Activated CD4-positive, alpha-beta memory T cell treated with anti-CD3 and anti-CD28 coated beads, Interleukin-2, amount 10 ng/mL, durations not matched to agents 7 days and 5 days (primary cell): ENCODE results near the gene GALNT18. TPM values are rescaled to one million over a fixed set of nuclear protein-coding genes. Genes with fewer than 3 reads are reported as not detected.

ENCODE experiments used
- CTCF ChIA-PET: fragments of 350-600 bp; sonication (Branson Sonifier 250); formaldehyde crosslinking; loops from one replicate; lab custom pipeline; 2021; ENCODE audit warnings: antibody characterized with exemption, inconsistent platforms; lab: Charles Lee
- POLR2A ChIA-PET: fragments of 350-600 bp; sonication (Branson Sonifier 250); formaldehyde crosslinking; loops from one replicate; lab custom pipeline; 2021; ENCODE audit warnings: antibody characterized with exemption; lab: Charles Lee
- DNase-seq: peaks from one replicate; pipeline ENCODE4 v3.0.0-alpha.2; 2020
- H3K27ac Mint-ChIP-seq: one replicate; pipeline ENCODE4 v1.8.0; 2021; ENCODE audit warnings: mild to moderate bottlenecking, mixed read lengths
- H3K27me3 Mint-ChIP-seq: one replicate; pipeline ENCODE4 v1.8.0; 2021; ENCODE audit warnings: mixed read lengths
- H3K36me3 Mint-ChIP-seq: one replicate; pipeline ENCODE4 v1.8.0; 2021; ENCODE audit warnings: low read depth, mixed read lengths
- H3K4me1 Mint-ChIP-seq: one replicate; pipeline ENCODE4 v1.8.0; 2021; ENCODE audit warnings: mixed read lengths
- H3K4me3 Mint-ChIP-seq: one replicate; pipeline ENCODE4 v1.8.0; 2021; ENCODE audit warnings: mild to moderate bottlenecking, mixed read lengths
- H3K9me3 Mint-ChIP-seq: one replicate; pipeline ENCODE4 v1.8.0; 2021; ENCODE audit warnings: mixed read lengths
- total RNA-seq, 2 experiments: library from RNA; stranded (reverse); gene quantifications; one replicate each; pipeline ENCODE4 v1.2.3, GENCODE V29; 2021

The GALNT18 gene
- total RNA-seq, 2 experiments from 2014 or later = 0.60 to 0.93 TPM

- Mint-ChIP-seq H3K4me3 (no peak overlapping the region), H3K27me3 (no peaks in the 10 kb centered on the region), H3K4me1 (no peaks in the 10 kb centered on the region), H3K27ac (no peak overlapping the region), H3K36me3 (no peaks in the 10 kb centered on the region), H3K9me3 (no peaks in the 10 kb centered on the region)
- POLR2A ChIA-PET = no interaction called here
- CTCF ChIA-PET = no interaction called here
- DNase-seq = no peak
These were observed 240.2 kb downstream of the GALNT18 start for GRCh38 chr11:11381471-11382105.

- no peaks in the 10 kb centered on the region for H3K36me3 Mint-ChIP-seq
- ChIA-PET POLR2A (no interaction called here), CTCF (no interaction called here)
These were observed 240.9 kb downstream of the GALNT18 start for GRCh38 chr11:11380883-11381282.

DNA sequence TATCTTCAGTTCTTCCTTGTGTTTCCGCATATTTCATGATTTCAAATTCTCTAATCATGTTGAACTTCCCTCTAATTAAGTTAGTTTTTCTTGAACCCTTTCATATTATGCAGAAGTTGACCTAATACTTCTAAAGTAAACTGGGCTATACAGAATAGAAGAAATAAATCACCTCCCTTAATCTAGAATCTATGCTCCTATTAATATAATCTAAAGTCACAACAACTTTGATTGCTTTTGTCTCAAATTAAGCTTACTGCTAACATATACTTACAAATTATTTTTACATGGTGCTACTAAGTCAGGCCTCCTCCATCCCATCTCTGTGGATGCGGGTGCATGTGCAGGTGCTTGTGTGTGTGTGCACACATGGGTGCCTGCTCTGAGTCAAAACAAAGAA lies 241.5 kb downstream of the GALNT18 start:
- H3K4me1 Mint-ChIP-seq = no peaks in the 10 kb centered on the region
- H3K27me3 Mint-ChIP-seq = no peaks in the 10 kb centered on the region
- CTCF ChIA-PET = no interaction called here
- no peak overlapping the region for H3K27ac Mint-ChIP-seq
- no peak for DNase-seq
- H3K36me3 Mint-ChIP-seq = no peaks in the 10 kb centered on the region
- H3K9me3 Mint-ChIP-seq = no peaks in the 10 kb centered on the region
- H3K4me3 Mint-ChIP-seq = no peak overlapping the region
- POLR2A ChIA-PET = no interaction called here

More at GRCh38 chr11:11380883-11381282, 240.9 kb downstream of the GALNT18 start:
- no peak overlapping the region for H3K27ac Mint-ChIP-seq
- H3K9me3 Mint-ChIP-seq = no peaks in the 10 kb centered on the region
- no peaks in the 10 kb centered on the region for H3K27me3 Mint-ChIP-seq
- H3K4me3 Mint-ChIP-seq = no peak overlapping the region
- no peak for DNase-seq
- no peaks in the 10 kb centered on the region for H3K4me1 Mint-ChIP-seq

- Mint-ChIP-seq H3K27ac (no peak overlapping the region), H3K9me3 (no peaks in the 10 kb centered on the region), H3K27me3 (no peaks in the 10 kb centered on the region), H3K4me3 (no peak overlapping the region), H3K36me3 (no peaks in the 10 kb centered on the region), H3K4me1 (no peaks in the 10 kb centered on the region)
- POLR2A ChIA-PET = no interaction called here
- DNase-seq = no peak
- CTCF ChIA-PET = no interaction called here
These were observed 242.1 kb downstream of the GALNT18 start for GRCh38 chr11:11379661-11380060.

DNA sequence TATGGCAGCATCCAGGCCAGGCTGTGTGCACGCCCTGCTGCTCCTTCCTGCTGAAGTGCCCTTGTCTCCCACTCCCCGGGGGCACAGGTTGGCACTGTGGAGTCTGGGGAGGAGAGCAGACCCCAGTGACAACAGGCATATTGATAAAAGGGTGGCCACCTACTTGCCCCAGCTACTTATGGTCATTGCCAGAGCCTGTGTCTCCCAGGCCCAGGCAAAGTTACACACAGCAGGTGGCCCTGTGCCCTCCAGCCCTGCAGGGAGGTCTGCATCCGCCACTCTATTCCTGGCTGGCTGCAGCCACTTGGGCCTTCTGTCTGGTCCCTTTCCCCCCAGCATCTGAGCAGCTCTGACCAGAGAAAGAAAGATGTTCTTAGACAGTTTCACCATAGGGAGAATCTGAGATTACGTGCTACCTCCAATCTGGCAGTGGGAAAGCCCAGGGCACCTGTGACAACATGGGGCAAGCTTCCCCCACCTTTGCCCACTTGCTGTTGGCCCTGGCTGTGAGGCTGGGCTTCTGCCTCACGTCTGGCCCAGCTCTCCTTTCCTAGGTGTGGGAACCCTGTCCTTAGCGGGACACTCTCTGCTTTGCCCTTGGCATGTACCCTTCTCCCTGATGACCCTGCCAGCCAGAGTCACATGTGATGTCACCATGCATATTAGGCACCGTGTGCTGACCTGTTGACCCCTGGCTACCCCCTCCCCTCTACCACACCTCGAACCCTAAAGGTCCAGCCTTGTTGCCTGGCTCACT lies 243.4 kb downstream of the GALNT18 start:
- ChIA-PET CTCF (no interaction called here), POLR2A (no interaction called here)
- Mint-ChIP-seq H3K4me3 (no peak overlapping the region), H3K4me1 (no peaks in the 10 kb centered on the region), H3K9me3 (no peaks in the 10 kb centered on the region), H3K27ac (no peak overlapping the region), H3K36me3 (no peaks in the 10 kb centered on the region), H3K27me3 (no peaks in the 10 kb centered on the region)
- no peak for DNase-seq

DNA sequence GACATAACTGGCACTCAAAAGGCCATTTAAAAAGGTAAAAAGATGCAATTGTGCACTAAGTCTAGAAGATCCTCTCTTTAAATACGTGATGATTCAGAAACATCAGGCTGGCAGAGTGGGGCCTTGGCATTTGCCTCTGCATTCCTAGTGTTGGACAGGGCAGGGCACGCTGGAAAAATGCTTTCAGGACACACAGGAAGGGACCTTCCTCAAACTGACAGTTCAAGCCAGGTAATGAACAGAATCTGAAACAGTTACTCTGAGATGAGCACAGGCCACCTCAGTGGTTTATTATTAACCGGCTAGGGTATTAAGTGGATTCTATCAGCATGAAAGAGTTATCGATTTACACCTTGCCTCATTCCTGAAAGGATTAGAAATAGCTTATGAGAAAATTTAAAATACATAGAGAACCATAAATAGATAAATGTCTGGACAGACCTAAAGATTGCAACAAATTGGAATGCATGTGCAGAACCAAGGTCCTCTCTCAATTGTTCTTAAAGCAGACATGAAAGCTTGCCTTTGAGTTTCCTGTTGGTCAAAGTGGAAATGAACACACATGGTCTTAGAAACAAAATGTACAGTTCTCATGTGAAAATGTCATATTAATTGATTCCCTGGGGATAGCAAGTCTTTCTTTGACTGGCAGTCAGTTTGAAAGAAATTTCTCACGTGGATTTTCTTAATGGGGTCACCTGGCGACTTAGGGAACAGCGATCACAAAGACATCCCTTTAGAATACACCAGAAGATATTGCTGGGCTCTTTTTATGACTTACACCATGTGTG lies 247.3 kb downstream of the GALNT18 start:
- Mint-ChIP-seq H3K36me3 (no peaks in the 10 kb centered on the region), H3K27me3 (no peaks in the 10 kb centered on the region), H3K27ac (no peak overlapping the region), H3K9me3 (no peaks in the 10 kb centered on the region), H3K4me1 (no peaks in the 10 kb centered on the region), H3K4me3 (no peak overlapping the region)
- POLR2A ChIA-PET = no interaction called here
- DNase-seq = no peak
- CTCF ChIA-PET = no interaction called here

DNA sequence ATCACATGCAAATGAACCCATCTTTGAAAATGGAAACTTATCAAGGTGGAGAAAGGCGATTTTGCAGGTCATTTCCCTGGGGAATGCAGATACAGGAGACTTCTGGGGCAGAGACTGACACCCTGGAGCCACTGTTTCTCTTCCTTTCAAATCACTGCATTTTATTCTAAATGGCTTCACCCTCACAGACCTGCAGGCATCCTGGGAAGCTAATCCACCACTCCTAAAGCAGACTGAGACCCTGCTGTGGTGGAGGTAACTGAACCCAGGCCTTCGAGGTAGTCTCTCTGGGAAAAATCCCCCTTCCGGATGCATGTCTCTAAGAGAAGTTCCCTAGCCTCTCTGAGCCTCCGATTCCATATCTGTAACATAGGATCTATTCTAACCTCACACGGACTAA lies 247.9 kb downstream of the GALNT18 start:
- Mint-ChIP-seq H3K4me3 (no peak overlapping the region), H3K27me3 (peaks cover 2% of the 10 kb centered on the region), H3K27ac (no peak overlapping the region), H3K9me3 (no peaks in the 10 kb centered on the region), H3K36me3 (no peaks in the 10 kb centered on the region), H3K4me1 (no peaks in the 10 kb centered on the region)
- POLR2A ChIA-PET = no interaction called here
- CTCF ChIA-PET = no interaction called here
- no peak for DNase-seq

GRCh38 chr11:11372461-11372860 lies 249.3 kb downstream of the GALNT18 start:
- Mint-ChIP-seq H3K27ac (no peak overlapping the region), H3K4me1 (no peaks in the 10 kb centered on the region), H3K9me3 (no peaks in the 10 kb centered on the region), H3K27me3 (peaks cover 2% of the 10 kb centered on the region), H3K4me3 (no peak overlapping the region), H3K36me3 (no peaks in the 10 kb centered on the region)
- CTCF ChIA-PET = no interaction called here
- no peak for DNase-seq
- POLR2A ChIA-PET = no interaction called here

DNA sequence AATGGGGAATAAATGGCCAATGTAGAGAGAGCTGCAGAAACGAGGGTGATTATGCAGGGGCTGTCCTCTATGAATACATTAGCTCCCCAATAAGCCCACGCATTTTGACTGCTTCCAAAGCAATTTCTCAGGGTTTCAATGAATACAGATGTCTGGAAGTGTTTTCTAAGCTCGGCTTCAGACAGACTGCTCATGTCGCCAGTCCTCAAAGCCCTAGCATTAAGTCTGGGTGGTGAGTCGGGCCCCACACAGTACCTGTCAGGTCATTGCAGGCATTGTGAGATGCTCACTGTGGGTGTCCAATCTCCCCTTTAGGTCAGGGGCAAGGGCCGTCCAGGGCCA lies 250.9 kb downstream of the GALNT18 start:
- no peak for DNase-seq
- CTCF ChIA-PET = no interaction called here
- no peak overlapping the region for H3K4me3 Mint-ChIP-seq
- H3K27me3 Mint-ChIP-seq = peaks cover 2% of the 10 kb centered on the region
- H3K4me1 Mint-ChIP-seq = no peaks in the 10 kb centered on the region
- no peak overlapping the region for H3K27ac Mint-ChIP-seq
- POLR2A ChIA-PET = no interaction called here
- no peaks in the 10 kb centered on the region for H3K9me3 Mint-ChIP-seq
- no peaks in the 10 kb centered on the region for H3K36me3 Mint-ChIP-seq

DNA sequence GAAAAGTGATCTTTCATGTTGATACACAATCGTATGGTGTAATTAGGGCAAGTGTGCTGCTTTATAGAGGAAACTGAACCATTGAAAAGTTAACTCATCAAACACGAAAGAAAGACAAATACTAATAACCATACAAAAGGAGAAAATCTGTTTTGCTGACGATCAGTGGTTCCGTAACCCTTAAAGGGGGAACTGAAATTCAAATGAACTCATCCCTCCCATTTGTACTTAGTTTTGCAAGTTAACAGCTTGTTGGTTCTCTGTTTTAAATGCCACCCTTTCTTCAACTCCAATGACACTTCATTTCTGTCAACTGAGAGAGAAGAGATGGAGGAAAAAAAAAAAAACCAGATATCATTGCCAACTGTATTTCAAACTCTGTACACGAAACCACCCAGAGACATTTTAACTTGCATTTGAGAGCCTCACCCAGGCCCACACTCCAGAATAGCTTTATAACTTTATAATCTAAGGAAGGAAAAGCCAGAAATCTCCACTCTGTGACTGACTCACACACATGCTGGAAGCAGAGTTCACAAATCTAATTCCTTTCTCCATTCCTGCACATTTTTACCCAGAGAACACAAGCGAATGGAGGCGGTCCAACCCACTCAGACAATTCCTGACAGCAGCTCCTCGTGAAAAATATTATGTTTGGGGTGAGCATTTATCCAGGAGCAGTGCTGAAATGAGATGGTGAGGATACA lies 251.4 kb downstream of the GALNT18 start:
- H3K27ac Mint-ChIP-seq = no peak overlapping the region
- H3K4me3 Mint-ChIP-seq = no peak overlapping the region
- H3K9me3 Mint-ChIP-seq = no peaks in the 10 kb centered on the region
- ChIA-PET CTCF (no interaction called here), POLR2A (no interaction called here)
- no peak for DNase-seq
- no peaks in the 10 kb centered on the region for H3K36me3 Mint-ChIP-seq
- H3K4me1 Mint-ChIP-seq = no peaks in the 10 kb centered on the region
- peaks cover 2% of the 10 kb centered on the region for H3K27me3 Mint-ChIP-seq

GRCh38 chr11:11366793-11367192 lies 255.0 kb downstream of the GALNT18 start:
- POLR2A ChIA-PET = no interaction called here

DNA sequence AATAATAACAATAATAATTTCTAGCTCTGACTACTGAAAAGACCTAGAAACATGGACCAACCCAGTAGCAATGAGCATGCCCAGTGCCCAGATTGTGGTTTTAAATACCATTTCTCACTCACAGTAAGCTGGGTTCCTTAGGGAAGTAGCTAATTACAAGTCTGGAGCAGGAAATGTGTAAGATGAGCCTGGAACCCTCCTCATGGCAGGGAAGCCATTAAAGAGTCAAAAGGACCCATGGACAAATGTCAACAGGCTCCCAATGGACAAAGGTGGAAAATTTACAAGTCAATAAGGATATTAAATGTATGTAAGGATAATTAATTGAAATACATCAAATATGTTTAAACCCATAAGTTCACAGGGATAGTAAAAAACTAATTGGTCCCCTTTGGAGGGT lies 258.1 kb downstream of the GALNT18 start:
- ChIA-PET POLR2A (no interaction called here), CTCF (no interaction called here)
- Mint-ChIP-seq H3K4me1 (no peaks in the 10 kb centered on the region), H3K27ac (no peak overlapping the region), H3K36me3 (no peaks in the 10 kb centered on the region), H3K4me3 (no peak overlapping the region), H3K27me3 (peaks cover 15% of the 10 kb centered on the region), H3K9me3 (no peaks in the 10 kb centered on the region)
- no peak for DNase-seq

More at GRCh38 chr11:11366793-11367192, 255.0 kb downstream of the GALNT18 start:
- CTCF ChIA-PET = interaction anchor here (1.5 kb wide), 1 partner anchor 339 kb away, joined by 3 read pairs; no protein-coding TSS in a partner anchor
- no peaks in the 10 kb centered on the region for H3K9me3 Mint-ChIP-seq
- H3K4me3 Mint-ChIP-seq = no peak overlapping the region
- no peaks in the 10 kb centered on the region for H3K36me3 Mint-ChIP-seq
- no peaks in the 10 kb centered on the region for H3K4me1 Mint-ChIP-seq
- DNase-seq = no peak
- peaks cover 7% of the 10 kb centered on the region for H3K27me3 Mint-ChIP-seq
- H3K27ac Mint-ChIP-seq = no peak overlapping the region

DNA sequence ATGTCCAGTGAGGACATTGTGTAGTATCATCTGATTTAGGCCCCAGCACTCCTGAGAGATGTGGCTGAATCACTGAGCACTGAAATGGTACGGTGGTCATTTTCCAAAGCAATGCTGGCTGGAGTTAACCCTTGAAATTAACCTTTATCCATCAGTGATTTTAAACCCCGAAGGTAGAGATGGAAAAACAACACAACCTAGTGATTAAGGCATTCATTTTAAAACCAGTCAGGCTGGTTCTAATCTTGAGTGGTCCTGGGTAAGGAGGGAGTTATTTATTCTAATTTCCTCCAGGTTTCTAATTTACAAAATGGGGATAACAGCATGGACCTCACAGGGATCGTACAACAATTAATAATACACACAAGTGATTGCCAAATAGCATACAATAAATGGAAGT lies 262.2 kb downstream of the GALNT18 start:
- H3K4me3 Mint-ChIP-seq = no peak overlapping the region
- no peaks in the 10 kb centered on the region for H3K4me1 Mint-ChIP-seq
- no peak overlapping the region for H3K27ac Mint-ChIP-seq
- ChIA-PET CTCF (no interaction called here), POLR2A (no interaction called here)
- DNase-seq = no peak
- peaks cover 26% of the 10 kb centered on the region for H3K27me3 Mint-ChIP-seq
- H3K36me3 Mint-ChIP-seq = no peaks in the 10 kb centered on the region
- no peaks in the 10 kb centered on the region for H3K9me3 Mint-ChIP-seq
